ENCODE data around the gene WT1.

WT1 gene

GRCh38 chr11:32420937-32421901 is 14.1 kb downstream of the WT1 start:
- peak; percentile 94 for DNase-seq

GRCh38 chr11:32420139-32420538 is 15.2 kb downstream of the WT1 start:
- DNase-seq = no peak

GRCh38 chr11:32418836-32419235 is 16.5 kb downstream of the WT1 start:
- DNase-seq = no peak

GRCh38 chr11:32417806-32418205 is 17.5 kb downstream of the WT1 start:
- DNase-seq = no peak

GRCh38 chr11:32416301-32416700 is 19.0 kb downstream of the WT1 start:
- DNase-seq = no peak

- DNase-seq = no peak
Measured at GRCh38 chr11:32414925-32415324, 20.4 kb downstream of the WT1 start.

- DNase-seq = no peak
Measured at GRCh38 chr11:32411942-32412615, 23.3 kb downstream of the WT1 start.

GRCh38 chr11:32405592-32405991 is 29.7 kb downstream of the WT1 start:
- DNase-seq = no peak

- DNase-seq = no peak
Measured at GRCh38 chr11:32402836-32403235, 32.5 kb downstream of the WT1 start.

- no peak for DNase-seq
Measured at GRCh38 chr11:32400670-32401369, 34.5 kb downstream of the WT1 start.

GRCh38 chr11:32400196-32400595 is 35.1 kb downstream of the WT1 start:
- DNase-seq = no peak

- no peak for DNase-seq
Measured at GRCh38 chr11:32396991-32397390, 38.3 kb downstream of the WT1 start.

- no peak for DNase-seq
Measured at GRCh38 chr11:32396331-32396730, 39.0 kb downstream of the WT1 start.

GRCh38 chr11:32395127-32395526 is 40.2 kb downstream of the WT1 start:
- DNase-seq = no peak

GRCh38 chr11:32392840-32393239 is 42.5 kb downstream of the WT1 start:
- DNase-seq = no peak

- no peak for DNase-seq
Measured at GRCh38 chr11:32391956-32392553, 43.3 kb downstream of the WT1 start.

GRCh38 chr11:32391479-32391878 is 43.9 kb downstream of the WT1 start:
- no peak for DNase-seq

- DNase-seq = no peak
Measured at GRCh38 chr11:32390712-32391111, 44.6 kb downstream of the WT1 start.

GRCh38 chr11:32388871-32389770 is 46.2 kb downstream of the WT1 start:
- no peak for DNase-seq

GRCh38 chr11:32388365-32388764 is 47.0 kb downstream of the WT1 start:
- DNase-seq = no peak

GRCh38 chr11:32387411-32387810 is 47.9 kb downstream of the WT1 start:
- DNase-seq = peak; percentile 41

GRCh38 chr11:32386770-32387377 is 48.5 kb downstream of the WT1 start:
- DNase-seq = peak; percentile 81

Data from OCI-M1 (cell line).